K562 (cell line): ENCODE measurements around the gene VPS35L. TPM values are rescaled to one million over a fixed set of nuclear protein-coding genes. Genes with fewer than 3 reads are reported as not detected.

Source experiments
- CEBPG ChIP-seq, 3 experiments: fragments of 200-800 bp in 1 of 3; sonication (Bioruptor generic) in 1 of 3; sonication (generic) in 1 of 3; formaldehyde crosslinking in 1 of 3; IDR thresholded peaks in 2 of 3; conservative IDR thresholded peaks in 1 of 3; 2 replicates each; pipeline versions ENCODE4 v1.6.1 to v1.8.0; 2016 to 2022; ENCODE audit warnings: missing compliant biosample characterization in 2 of 3, missing genetic modification characterization in 2 of 3, mild to moderate bottlenecking in 1 of 3, missing genetic modification reagents in 1 of 3
- EP300 ChIP-seq: IDR thresholded peaks from 2 replicates; pipeline ENCODE4 v1.6.1; 2012; ENCODE audit warnings: low read length, improper control_type of control experiment
- ESRRA ChIP-seq: fragments of 450-650 bp; IDR thresholded peaks from 2 replicates; pipeline ENCODE4 v1.6.1; 2014; ENCODE audit warnings: low read depth, mild to moderate bottlenecking, moderate library complexity, borderline replicate concordance
- MAFK ChIP-seq: IDR thresholded peaks from 2 replicates; pipeline ENCODE4 v1.6.1; 2011; ENCODE audit warnings: low read length, improper control_type of control experiment
- PHTF2 ChIP-seq: fragments of 250-450 bp; sonication (Bioruptor Pico); IDR thresholded peaks from 2 replicates; pipeline ENCODE4 v1.5.0; 2021; ENCODE audit warnings: mild to moderate bottlenecking
- RAD21 ChIP-seq, 2 experiments: fragments of 250-450 bp in 1 of 2; fragments of 450-650 bp in 1 of 2; sonication (Bioruptor Pico) in 1 of 2; formaldehyde crosslinking in 1 of 2; IDR thresholded peaks in 1 of 2; conservative IDR thresholded peaks in 1 of 2; 2 replicates each; pipeline versions ENCODE4 v1.4.0 to v1.8.0; 2020 to 2022; ENCODE audit warnings: mild to moderate bottlenecking in 2 of 2, moderate library complexity in 1 of 2
- RBM34 ChIP-seq: fragments of 200-400 bp; formaldehyde crosslinking; IDR thresholded peaks from 2 replicates; pipeline ENCODE4 v1.6.1; 2018; ENCODE audit warnings: low read length, borderline replicate concordance; ENCODE audit not compliant: insufficient read depth
- RUNX1 ChIP-seq: sonication (generic); IDR thresholded peaks from 2 replicates; pipeline ENCODE4 v1.6.1; 2016; ENCODE audit warnings: antibody characterized with exemption, low read depth
- SMC3 ChIP-seq: conservative IDR thresholded peaks from 2 replicates; pipeline ENCODE4 v1.6.1; 2011; ENCODE audit warnings: low read depth, low read length, improper control_type of control experiment; ENCODE audit not compliant: insufficient read depth
- STAT5B ChIP-seq: fragments of 250-450 bp; sonication (Bioruptor Pico); IDR thresholded peaks from 2 replicates; pipeline ENCODE4 v1.8.0; 2021; ENCODE audit warnings: mild to moderate bottlenecking, inconsistent platforms
- TCF7 ChIP-seq: sonication (generic); IDR thresholded peaks from 2 replicates; pipeline ENCODE4 v1.6.1; 2016; ENCODE audit warnings: antibody characterized with exemption, borderline replicate concordance
- THAP7 ChIP-seq: fragments of 250-450 bp; sonication (Bioruptor Pico); IDR thresholded peaks from 2 replicates; pipeline ENCODE4 v1.5.0; 2021
- ZNF511 ChIP-seq: sonication (generic); formaldehyde crosslinking; IDR thresholded peaks from 2 replicates; pipeline ENCODE4 v1.8.0; 2022; ENCODE audit warnings: mild to moderate bottlenecking, missing genetic modification reagents
- ZNF639 ChIP-seq, 2 experiments: fragments of 200-800 bp in 1 of 2; sonication (Bioruptor generic) in 1 of 2; sonication (generic) in 1 of 2; formaldehyde crosslinking in 1 of 2; IDR thresholded peaks in 1 of 2; conservative IDR thresholded peaks in 1 of 2; 2 replicates each; pipeline versions ENCODE4 v1.5.0 to v1.6.1; 2016 to 2020; ENCODE audit warnings: missing compliant biosample characterization in 1 of 2, missing genetic modification characterization in 1 of 2, missing genetic modification reagents in 1 of 2
- polyA plus RNA-seq, 8 experiments: library from polyadenylated mRNA; depleted of rRNA in 4 of 8; stranded (reverse) in 5 of 8; unstranded in 3 of 8; fragments of >200 nt; fragmentation: Nextera tagmentation in 2 of 8; fragmentation: Illumina TruSeq in 1 of 8; extraction: Ambion mirVana in 2 of 8; extraction: Trizol in 1 of 8; gene quantifications; 2 replicates each; pipeline versions ENCODE4 v1.2.1 to v1.2.3, GENCODE V29; 2011 to 2014; ENCODE audit warnings: inconsistent platforms in 1 of 8, missing spikeins in 1 of 8
- total RNA-seq, 7 experiments: library from RNA; depleted of rRNA in 6 of 7; stranded (reverse); fragments of >200 nt in 6 of 7; fragmentation: Illumina TruSeq in 2 of 7; extraction: Trizol in 2 of 7; gene quantifications; 2 replicates each; pipeline versions ENCODE4 v1.2.1 to v1.2.3, GENCODE V29; 2011 to 2021; ENCODE audit warnings: low replicate concordance in 1 of 7
- TF ChIP-seq, protein P1 (sequence below): fragments of 450-650 bp; formaldehyde crosslinking; IDR thresholded peaks from 2 replicates; pipeline ENCODE4 v1.4.0; 2020; ENCODE audit warnings: mild to moderate bottlenecking, moderate library complexity
- TF ChIP-seq, protein P2 (sequence below): fragments of 250-450 bp; sonication (Bioruptor Pico); IDR thresholded peaks from 2 replicates; pipeline ENCODE4 v1.5.0; 2021
- TF ChIP-seq, protein P3 (sequence below): sonication (generic); formaldehyde crosslinking; IDR thresholded peaks from 2 replicates; pipeline ENCODE4 v1.8.1; 2022; ENCODE audit warnings: missing genetic modification reagents

Gene VPS35L
- total and polyA plus RNA-seq, 9 of the 15 experiments (the other 6 are each of a cell fraction or from before 2014, with no cell fraction given), result 10.2 to 30.4 (median 20.1) TPM

- TF ChIP-seq, protein P1, sequence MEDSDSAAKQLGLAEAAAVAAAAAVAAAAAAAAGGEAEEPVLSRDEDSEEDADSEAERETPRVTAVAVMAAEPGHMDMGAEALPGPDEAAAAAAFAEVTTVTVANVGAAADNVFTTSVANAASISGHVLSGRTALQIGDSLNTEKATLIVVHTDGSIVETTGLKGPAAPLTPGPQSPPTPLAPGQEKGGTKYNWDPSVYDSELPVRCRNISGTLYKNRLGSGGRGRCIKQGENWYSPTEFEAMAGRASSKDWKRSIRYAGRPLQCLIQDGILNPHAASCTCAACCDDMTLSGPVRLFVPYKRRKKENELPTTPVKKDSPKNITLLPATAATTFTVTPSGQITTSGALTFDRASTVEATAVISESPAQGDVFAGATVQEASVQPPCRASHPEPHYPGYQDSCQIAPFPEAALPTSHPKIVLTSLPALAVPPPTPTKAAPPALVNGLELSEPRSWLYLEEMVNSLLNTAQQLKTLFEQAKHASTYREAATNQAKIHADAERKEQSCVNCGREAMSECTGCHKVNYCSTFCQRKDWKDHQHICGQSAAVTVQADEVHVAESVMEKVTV (CRISPR knock-in tag), result peak; percentile 73
- TF ChIP-seq, protein P2, sequence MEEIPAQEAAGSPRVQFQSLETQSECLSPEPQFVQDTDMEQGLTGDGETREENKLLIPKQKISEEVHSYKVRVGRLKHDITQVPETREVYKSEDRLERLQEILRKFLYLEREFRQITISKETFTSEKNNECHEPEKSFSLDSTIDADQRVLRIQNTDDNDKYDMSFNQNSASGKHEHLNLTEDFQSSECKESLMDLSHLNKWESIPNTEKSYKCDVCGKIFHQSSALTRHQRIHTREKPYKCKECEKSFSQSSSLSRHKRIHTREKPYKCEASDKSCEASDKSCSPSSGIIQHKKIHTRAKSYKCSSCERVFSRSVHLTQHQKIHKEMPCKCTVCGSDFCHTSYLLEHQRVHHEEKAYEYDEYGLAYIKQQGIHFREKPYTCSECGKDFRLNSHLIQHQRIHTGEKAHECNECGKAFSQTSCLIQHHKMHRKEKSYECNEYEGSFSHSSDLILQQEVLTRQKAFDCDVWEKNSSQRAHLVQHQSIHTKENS (CRISPR knock-in tag), result no peak
- TF ChIP-seq TCF7, result no peak
- no peak for TF ChIP-seq ESRRA
- no peak for TF ChIP-seq ZNF511 (CRISPR knock-in tag)
- TF ChIP-seq ZNF639 (CRISPR knock-in tag; conservative IDR thresholded peaks at IDR 0.05 in 1 of 2, IDR thresholded peaks at IDR 0.05 in 1 of 2), result no peak
- no peak for TF ChIP-seq RBM34
- TF ChIP-seq, protein P3, sequence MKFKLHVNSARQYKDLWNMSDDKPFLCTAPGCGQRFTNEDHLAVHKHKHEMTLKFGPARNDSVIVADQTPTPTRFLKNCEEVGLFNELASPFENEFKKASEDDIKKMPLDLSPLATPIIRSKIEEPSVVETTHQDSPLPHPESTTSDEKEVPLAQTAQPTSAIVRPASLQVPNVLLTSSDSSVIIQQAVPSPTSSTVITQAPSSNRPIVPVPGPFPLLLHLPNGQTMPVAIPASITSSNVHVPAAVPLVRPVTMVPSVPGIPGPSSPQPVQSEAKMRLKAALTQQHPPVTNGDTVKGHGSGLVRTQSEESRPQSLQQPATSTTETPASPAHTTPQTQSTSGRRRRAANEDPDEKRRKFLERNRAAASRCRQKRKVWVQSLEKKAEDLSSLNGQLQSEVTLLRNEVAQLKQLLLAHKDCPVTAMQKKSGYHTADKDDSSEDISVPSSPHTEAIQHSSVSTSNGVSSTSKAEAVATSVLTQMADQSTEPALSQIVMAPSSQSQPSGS (CRISPR knock-in tag), result no peak
- TF ChIP-seq PHTF2, result no peak
- TF ChIP-seq EP300, result no peak
- TF ChIP-seq RAD21 (CRISPR knock-in tag; conservative IDR thresholded peaks at IDR 0.05 in 1 of 2, IDR thresholded peaks at IDR 0.05 in 1 of 2), result peak; percentile 79 to 89
- TF ChIP-seq STAT5B (CRISPR knock-in tag), result no peak
- no peak for TF ChIP-seq MAFK
- TF ChIP-seq THAP7 (CRISPR knock-in tag), result no peak
- no peak for TF ChIP-seq CEBPG (CRISPR knock-in tag; IDR thresholded peaks at IDR 0.05)
- no peak for TF ChIP-seq CEBPG (tag; conservative IDR thresholded peaks at IDR 0.05 in 1 of 2, IDR thresholded peaks at IDR 0.05 in 1 of 2)
- TF ChIP-seq RUNX1, result no peak
- peak; percentile 74 for TF ChIP-seq SMC3
Measured at GRCh38 chr16:19601083-19601976, 45.8 kb downstream of the VPS35L start (continued).
